ENCODE data around the gene FIG4. TPM values are rescaled to one million over a fixed set of nuclear protein-coding genes. Genes with fewer than 3 reads are reported as not detected.

The FIG4 gene
- total and polyA plus RNA-seq, 2 of the 4 experiments (the other 2 are of a cell fraction) = 12.1 to 15.4 TPM

GRCh38 chr6:109795994-109796555, 105.0 kb downstream of the FIG4 start (continued):
- no peak for TF ChIP-seq SMC3 (IDR thresholded peaks at IDR 0.05; ENCODE audit: low read depth, low read length)

DNA sequence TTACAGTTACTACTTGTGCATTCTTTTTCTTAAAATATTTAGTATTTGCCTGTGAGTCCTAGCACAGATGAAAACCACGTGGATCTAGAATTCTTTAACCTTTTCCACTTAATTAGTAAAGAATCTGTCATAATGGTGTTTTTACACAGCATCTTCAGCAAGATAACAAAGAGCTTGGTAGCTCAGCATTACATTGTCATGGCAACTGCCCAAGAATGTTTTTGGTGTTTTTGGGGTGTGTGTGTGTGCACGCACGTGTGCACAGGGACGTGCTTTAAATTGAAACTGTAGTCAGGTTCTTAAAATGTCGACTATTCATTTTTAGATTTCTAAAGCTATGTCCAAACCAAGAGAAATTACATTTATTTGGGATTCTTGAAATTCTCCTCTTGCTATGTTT, 108.0 kb downstream of the FIG4 start:
- no CpG with 5 or more reads among the region's 5 CpGs for WGBS, 2 experiments (ENCODE audit: extremely low coverage in 2 of 2, insufficient read length in 1 of 2)
- Histone ChIP-seq H3K23ac (ENCODE audit: low read depth, low read length) (no peak overlapping the region), H2AK9ac (replicated peaks; ENCODE audit: low read depth, low read length, poor library complexity) (no peak overlapping the region), H3K27ac (ENCODE audit: insufficient read depth, low read length) (no peak overlapping the region), H3K14ac (replicated peaks; ENCODE audit: low read depth, low read length) (no peak overlapping the region), H4K8ac (ENCODE audit: low read depth in 2 of 2, low read length in 2 of 2) (no peak overlapping the region), H3K4me3 (ENCODE audit: insufficient read depth, low read depth, low read length) (no peak overlapping the region), H4K20me1 (ENCODE audit: insufficient read depth, low read length) (no peaks in the 10 kb centered on the region), H4K91ac (ENCODE audit: insufficient read depth, low read depth, low read length) (no peak overlapping the region), H3K4me1 (ENCODE audit: control insufficient read depth, insufficient read depth, low read length) (peaks cover 11% of the 10 kb centered on the region), H2BK20ac (ENCODE audit: low read depth, low read length) (no peak overlapping the region), H2BK15ac (ENCODE audit: low read depth, low read length) (peak overlapping the region; percentile 31; the same call in 1 of the 3 replicates), H3K9me1 (ENCODE audit: insufficient read depth, low read length) (peaks cover 18% of the 10 kb centered on the region), H3K4me2 (ENCODE audit: low read depth, low read length) (no peak overlapping the region), H4K5ac (ENCODE audit: low read depth, low read length) (no peak overlapping the region), H2AFZ (replicated peaks; ENCODE audit: low read length, poor library complexity) (no peak overlapping the region), H3K4ac (ENCODE audit: low read depth, low read length) (no peak overlapping the region), H3K27me3 (ENCODE audit: control insufficient read depth, insufficient read depth, low read length) (no peaks in the 10 kb centered on the region), H3K79me1 (ENCODE audit: low read depth in 1 of 2, low read length in 2 of 2) (peaks cover 0 to 3% of the 10 kb centered on the region in 2 experiments; a peak in 1 of 4 replicates), H3K36me3 (ENCODE audit: control insufficient read depth, insufficient read depth, low read length) (no peaks in the 10 kb centered on the region; the same call in 1 of the 2 replicates), H3K9me3 (ENCODE audit: control insufficient read depth, insufficient read depth, low read length) (no peaks in the 10 kb centered on the region), H3K18ac (ENCODE audit: low read depth, low read length) (no peak overlapping the region), H3K9ac (ENCODE audit: low read depth, low read length) (no peak overlapping the region), H3K56ac (ENCODE audit: extremely low read depth, insufficient read depth, low read length) (no peak overlapping the region), H2AK5ac (ENCODE audit: low read depth, low read length) (no peak overlapping the region), H2BK120ac (ENCODE audit: low read depth, low read length) (no peak overlapping the region), H2BK5ac (ENCODE audit: low read depth, low read length, poor library complexity, severe bottlenecking) (no peak overlapping the region)
- CTCF ChIA-PET = no interaction called here
- POLR2A ChIA-PET (ENCODE audit: unreplicated experiment) = no interaction called here
- no TSS peak for BruUV-seq (replicated peaks)
- no peak for DNase-seq
- intact Hi-C loops (cut with micrococcal nuclease) = loop anchor here (10.0 kb wide), 1 partner anchor 236 kb away; no protein-coding TSS in a partner anchor
- dilution Hi-C loops (cut with HindIII; ENCODE audit: low sequenced_read_pairs, unreplicated experiment) = no loop called here
- in situ Hi-C loops (cut with MboI; ENCODE audit: low sequenced_read_pairs) = no loop called here
- ATAC-seq (ENCODE audit: low read depth) = no peak
- TF ChIP-seq, protein P1, sequence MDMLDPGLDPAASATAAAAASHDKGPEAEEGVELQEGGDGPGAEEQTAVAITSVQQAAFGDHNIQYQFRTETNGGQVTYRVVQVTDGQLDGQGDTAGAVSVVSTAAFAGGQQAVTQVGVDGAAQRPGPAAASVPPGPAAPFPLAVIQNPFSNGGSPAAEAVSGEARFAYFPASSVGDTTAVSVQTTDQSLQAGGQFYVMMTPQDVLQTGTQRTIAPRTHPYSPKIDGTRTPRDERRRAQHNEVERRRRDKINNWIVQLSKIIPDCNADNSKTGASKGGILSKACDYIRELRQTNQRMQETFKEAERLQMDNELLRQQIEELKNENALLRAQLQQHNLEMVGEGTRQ (IDR thresholded peaks at IDR 0.05; ENCODE audit: low read depth, low read length) = no peak
- TF ChIP-seq BHLHE40 (IDR thresholded peaks at IDR 0.05; ENCODE audit: low read depth, low read length) = no peak
- no peak for TF ChIP-seq FOS (IDR thresholded peaks at IDR 0.05; ENCODE audit: low read depth, low read length)
- TF ChIP-seq RAD21 (IDR thresholded peaks at IDR 0.05; ENCODE audit: low read length) = no peak
- no peak for TF ChIP-seq NFE2L2 (IDR thresholded peaks at IDR 0.05; ENCODE audit: low read depth, low read length)
- TF ChIP-seq POLR2A (IDR thresholded peaks at IDR 0.05; ENCODE audit: low read depth, low read length) = no peak
- TF ChIP-seq CHD1 (IDR thresholded peaks at IDR 0.05; ENCODE audit: low read depth, low read length) = no peak
- TF ChIP-seq MAZ (IDR thresholded peaks at IDR 0.05; ENCODE audit: borderline replicate concordance, low read depth, low read length) = no peak
- TF ChIP-seq MAFK (IDR thresholded peaks at IDR 0.05; ENCODE audit: low read depth, low read length) = no peak
- TF ChIP-seq ELK1 (IDR thresholded peaks at IDR 0.05; ENCODE audit: borderline replicate concordance, low read depth, low read length) = no peak
- no peak for TF ChIP-seq CEBPB (IDR thresholded peaks at IDR 0.05; ENCODE audit: low read depth, low read length)
- TF ChIP-seq MXI1 (IDR thresholded peaks at IDR 0.05; ENCODE audit: borderline replicate concordance, low read depth, low read length) = no peak
- no peak for TF ChIP-seq RCOR1 (IDR thresholded peaks at IDR 0.05; ENCODE audit: insufficient replicate concordance, low read length)
- TF ChIP-seq RFX5 (IDR thresholded peaks at IDR 0.05; ENCODE audit: low read depth, low read length) = no peak
